GM23338 (cell line): ENCODE results near the gene PPFIA4. TPM values are rescaled to one million over a fixed set of nuclear protein-coding genes. Genes with fewer than 3 reads are reported as not detected.

Experiments used
- ATAC-seq: fragments of 200-7000 bp; cut with Tn5 transposase; 3 replicates; pipeline ENCODE4 v1.9.1; 2020
- DNase-seq: peaks from one replicate; pipeline ENCODE4 v3.0.0-alpha.2; 2015; ENCODE audit warnings: low spot score
- H2AFZ ChIP-seq: fragments of 200-600 bp; sonication (generic); 2 replicates; pipeline ENCODE4 v1.8.0; 2016; ENCODE audit warnings: antibody characterized with exemption, mild to moderate bottlenecking, moderate library complexity
- H3F3A ChIP-seq: fragments of 200-600 bp; sonication (generic); replicated peaks from 2 replicates; pipeline ENCODE4 v1.8.0; 2017; ENCODE audit warnings: antibody characterized with exemption, mixed run types, low read depth
- H3K27ac ChIP-seq: fragments of 200-600 bp; sonication (generic); 2 replicates; pipeline ENCODE4 v1.6.1; 2016; ENCODE audit warnings: low read depth
- H3K27me3 ChIP-seq: fragments of 200-600 bp; sonication (generic); 2 replicates; pipeline ENCODE4 v1.8.0; 2016; ENCODE audit warnings: mild to moderate bottlenecking, mixed run types, moderate library complexity; ENCODE audit not compliant: insufficient read depth
- H3K36me3 ChIP-seq: fragments of 200-600 bp; sonication (generic); 2 replicates; pipeline ENCODE4 v1.8.0; 2016; ENCODE audit warnings: mild to moderate bottlenecking; ENCODE audit not compliant: insufficient read depth
- H3K4me1 ChIP-seq: fragments of 200-600 bp; sonication (generic); 2 replicates; pipeline ENCODE4 v1.8.0; 2016; ENCODE audit warnings: mild to moderate bottlenecking, moderate library complexity; ENCODE audit not compliant: insufficient read depth
- H3K4me2 ChIP-seq: fragments of 200-600 bp; sonication (generic); 2 replicates; pipeline ENCODE4 v1.7.1; 2017; ENCODE audit warnings: mixed run types
- H3K4me3 ChIP-seq: fragments of 200-600 bp; sonication (generic); 2 replicates; pipeline ENCODE4 v1.6.1; 2016; ENCODE audit warnings: mixed run types
- H3K79me2 ChIP-seq: fragments of 200-600 bp; sonication (generic); replicated peaks from 2 replicates; pipeline ENCODE4 v1.8.0; 2017; ENCODE audit warnings: mild to moderate bottlenecking; ENCODE audit not compliant: insufficient read depth
- H3K9me2 ChIP-seq: fragments of 200-600 bp; sonication (generic); 2 replicates; pipeline ENCODE4 v1.8.0; 2017; ENCODE audit not compliant: insufficient read depth
- H4K20me1 ChIP-seq: fragments of 200-600 bp; sonication (generic); replicated peaks from 2 replicates; pipeline ENCODE4 v1.8.0; 2017; ENCODE audit warnings: mild to moderate bottlenecking; ENCODE audit not compliant: insufficient read depth
- H3K27ac Mint-ChIP-seq: 2 replicates; pipeline ENCODE4 v1.8.0; 2020; ENCODE audit warnings: inconsistent platforms, mild to moderate bottlenecking, moderate library complexity, mixed read lengths
- H3K27me3 Mint-ChIP-seq: 3 replicates; pipeline ENCODE4 v1.8.0; 2022; ENCODE audit warnings: low read depth, mild to moderate bottlenecking, moderate library complexity, mixed read lengths, inconsistent platforms; ENCODE audit not compliant: insufficient read depth, poor library complexity
- H3K36me3 Mint-ChIP-seq: 3 replicates; pipeline ENCODE4 v1.8.0; 2021; ENCODE audit warnings: low read depth, mild to moderate bottlenecking, inconsistent platforms, moderate library complexity, mixed read lengths
- H3K4me1 Mint-ChIP-seq: 3 replicates; pipeline ENCODE4 v1.8.0; 2020; ENCODE audit warnings: mild to moderate bottlenecking, inconsistent platforms, mixed read lengths
- H3K4me3 Mint-ChIP-seq: 3 replicates; pipeline ENCODE4 v1.8.0; 2021; ENCODE audit warnings: moderate library complexity, mild to moderate bottlenecking, inconsistent platforms, mixed read lengths
- H3K9me3 Mint-ChIP-seq: 3 replicates; pipeline ENCODE4 v1.8.0; 2020; ENCODE audit warnings: moderate library complexity, mild to moderate bottlenecking, inconsistent platforms, mixed read lengths
- EZH2 ChIP-seq: fragments of 200-600 bp; sonication (generic); IDR thresholded peaks from one replicate; pipeline ENCODE4 v1.8.0; 2017; ENCODE audit warnings: antibody characterized with exemption, mild to moderate bottlenecking, low read depth; ENCODE audit not compliant: unreplicated experiment
- EZH2phosphoT487 ChIP-seq: fragments of 200-600 bp; sonication (generic); IDR thresholded peaks from one replicate; pipeline ENCODE4 v1.8.1; 2018; ENCODE audit warnings: antibody characterized with exemption; ENCODE audit not compliant: unreplicated experiment
- JUNB ChIP-seq: IDR thresholded peaks from one replicate; pipeline ENCODE4 v1.6.1; 2016; ENCODE audit warnings: antibody characterized with exemption; ENCODE audit not compliant: unreplicated experiment
- NANOG ChIP-seq: IDR thresholded peaks from 2 replicates; pipeline ENCODE4 v1.6.1; 2016; ENCODE audit warnings: antibody characterized with exemption, borderline replicate concordance
- POLR2AphosphoS5 ChIP-seq: IDR thresholded peaks from 2 replicates; pipeline ENCODE4 v1.6.1; 2016; ENCODE audit warnings: antibody characterized with exemption, low read depth
- STAT1 ChIP-seq: IDR thresholded peaks from one replicate; pipeline ENCODE4 v1.6.1; 2016; ENCODE audit warnings: antibody characterized with exemption; ENCODE audit not compliant: unreplicated experiment
- ZNF114 ChIP-seq: fragments of 250-450 bp; sonication (Bioruptor Pico); IDR thresholded peaks from 2 replicates; pipeline ENCODE4 v1.5.0; 2020; ENCODE audit warnings: mild to moderate bottlenecking, moderate library complexity
- polyA plus RNA-seq: library from polyadenylated mRNA; unstranded; fragments of >200 nt; fragmentation: Nextera tagmentation; extraction: Ambion mirVana; gene quantifications from 2 replicates; pipeline ENCODE4 v1.2.1, GENCODE V29; 2016
- total RNA-seq: library from RNA; depleted of rRNA; stranded (reverse); fragments of >200 nt; shearing (Covaris generic); gene quantifications from 2 replicates; pipeline ENCODE4 v1.2.3, GENCODE V29; 2014
- TF ChIP-seq, protein P1 (sequence below): fragments of 250-450 bp; sonication (Bioruptor Pico); IDR thresholded peaks from 2 replicates; pipeline ENCODE4 v1.5.0; 2020; ENCODE audit warnings: mild to moderate bottlenecking, moderate library complexity
- TF ChIP-seq, protein P2 (sequence below): IDR thresholded peaks from one replicate; pipeline ENCODE4 v1.6.1; 2018; ENCODE audit warnings: antibody characterized with exemption; ENCODE audit not compliant: unreplicated experiment
- TF ChIP-seq, protein P3 (sequence below), 2 experiments: fragments of 200-600 bp in 1 of 2; sonication (generic) in 1 of 2; conservative IDR thresholded peaks; 2 replicates each; pipeline versions ENCODE4 v1.5.1 to v1.6.1; 2016 to 2017; ENCODE audit warnings: antibody characterized with exemption in 2 of 2, low read depth in 2 of 2, mild to moderate bottlenecking in 2 of 2, moderate library complexity in 1 of 2

Gene PPFIA4
- total and polyA plus RNA-seq, 2 experiments from 2014 or later: 1.3 to 7.6 TPM

- H3K9me3 Mint-ChIP-seq: no peaks in the 10 kb centered on the region
- Histone ChIP-seq H3F3A (no peaks in the 10 kb centered on the region), H3K9me2 (no peaks in the 10 kb centered on the region), H2AFZ (peak overlapping the region; percentile 90; the same call in 1 of the 2 replicates), H3K4me2 (peak overlapping the region; percentile 85), H4K20me1 (no peaks in the 10 kb centered on the region), H3K36me3 (no peaks in the 10 kb centered on the region), H3K4me3 (peak overlapping the region; percentile 65), H3K27me3 (peaks cover 44% of the 10 kb centered on the region), H3K4me1 (peaks cover under 1% of the 10 kb centered on the region), H3K79me2 (no peaks in the 10 kb centered on the region), H3K27ac (no peak overlapping the region)
- peak; percentile 85 for ATAC-seq
- H3K27me3 Mint-ChIP-seq: peaks cover 33% of the 10 kb centered on the region
- H3K36me3 Mint-ChIP-seq: no peaks in the 10 kb centered on the region; the same call in 2 of the 3 replicates
- peak overlapping the region; percentile 66 for H3K4me3 Mint-ChIP-seq
- TF ChIP-seq NANOG (no peak), EZH2 (peak; percentile 15)
- H3K4me1 Mint-ChIP-seq: peaks cover 12% of the 10 kb centered on the region
- no peak overlapping the region for H3K27ac Mint-ChIP-seq
- DNase-seq: peak; percentile 71
These were observed 49.8 kb downstream of the PPFIA4 start for GRCh38 chr1:203076031-203076511.

GRCh38 chr1:203077367-203077766 is 51.1 kb downstream of the PPFIA4 start:
- no peaks in the 10 kb centered on the region for H3K79me2 ChIP-seq
- H3K27me3 ChIP-seq: peaks cover 44% of the 10 kb centered on the region
- H3K4me3 ChIP-seq: no peak overlapping the region
- Mint-ChIP-seq H3K36me3 (no peaks in the 10 kb centered on the region; the same call in 2 of the 3 replicates), H3K27me3 (peaks cover 33% of the 10 kb centered on the region), H3K27ac (no peak overlapping the region), H3K9me3 (no peaks in the 10 kb centered on the region), H3K4me3 (no peak overlapping the region), H3K4me1 (peaks cover 22% of the 10 kb centered on the region)
- no peaks in the 10 kb centered on the region for H4K20me1 ChIP-seq
- no peak for DNase-seq
- H3K36me3 ChIP-seq: no peaks in the 10 kb centered on the region
- no peak for ATAC-seq
- H3F3A ChIP-seq: no peaks in the 10 kb centered on the region
- no peaks in the 10 kb centered on the region for H3K9me2 ChIP-seq
- H3K4me1 ChIP-seq: peaks cover 13% of the 10 kb centered on the region
- no peak overlapping the region for H3K4me2 ChIP-seq
- H3K27ac ChIP-seq: no peak overlapping the region
- no peak overlapping the region for H2AFZ ChIP-seq
- TF ChIP-seq NANOG (no peak), EZH2 (no peak), ZNF114 (CRISPR knock-in tag) (no peak), STAT1 (no peak), JUNB (no peak), EZH2phosphoT487 (no peak), POLR2AphosphoS5 (no peak)
- TF ChIP-seq, protein P1, sequence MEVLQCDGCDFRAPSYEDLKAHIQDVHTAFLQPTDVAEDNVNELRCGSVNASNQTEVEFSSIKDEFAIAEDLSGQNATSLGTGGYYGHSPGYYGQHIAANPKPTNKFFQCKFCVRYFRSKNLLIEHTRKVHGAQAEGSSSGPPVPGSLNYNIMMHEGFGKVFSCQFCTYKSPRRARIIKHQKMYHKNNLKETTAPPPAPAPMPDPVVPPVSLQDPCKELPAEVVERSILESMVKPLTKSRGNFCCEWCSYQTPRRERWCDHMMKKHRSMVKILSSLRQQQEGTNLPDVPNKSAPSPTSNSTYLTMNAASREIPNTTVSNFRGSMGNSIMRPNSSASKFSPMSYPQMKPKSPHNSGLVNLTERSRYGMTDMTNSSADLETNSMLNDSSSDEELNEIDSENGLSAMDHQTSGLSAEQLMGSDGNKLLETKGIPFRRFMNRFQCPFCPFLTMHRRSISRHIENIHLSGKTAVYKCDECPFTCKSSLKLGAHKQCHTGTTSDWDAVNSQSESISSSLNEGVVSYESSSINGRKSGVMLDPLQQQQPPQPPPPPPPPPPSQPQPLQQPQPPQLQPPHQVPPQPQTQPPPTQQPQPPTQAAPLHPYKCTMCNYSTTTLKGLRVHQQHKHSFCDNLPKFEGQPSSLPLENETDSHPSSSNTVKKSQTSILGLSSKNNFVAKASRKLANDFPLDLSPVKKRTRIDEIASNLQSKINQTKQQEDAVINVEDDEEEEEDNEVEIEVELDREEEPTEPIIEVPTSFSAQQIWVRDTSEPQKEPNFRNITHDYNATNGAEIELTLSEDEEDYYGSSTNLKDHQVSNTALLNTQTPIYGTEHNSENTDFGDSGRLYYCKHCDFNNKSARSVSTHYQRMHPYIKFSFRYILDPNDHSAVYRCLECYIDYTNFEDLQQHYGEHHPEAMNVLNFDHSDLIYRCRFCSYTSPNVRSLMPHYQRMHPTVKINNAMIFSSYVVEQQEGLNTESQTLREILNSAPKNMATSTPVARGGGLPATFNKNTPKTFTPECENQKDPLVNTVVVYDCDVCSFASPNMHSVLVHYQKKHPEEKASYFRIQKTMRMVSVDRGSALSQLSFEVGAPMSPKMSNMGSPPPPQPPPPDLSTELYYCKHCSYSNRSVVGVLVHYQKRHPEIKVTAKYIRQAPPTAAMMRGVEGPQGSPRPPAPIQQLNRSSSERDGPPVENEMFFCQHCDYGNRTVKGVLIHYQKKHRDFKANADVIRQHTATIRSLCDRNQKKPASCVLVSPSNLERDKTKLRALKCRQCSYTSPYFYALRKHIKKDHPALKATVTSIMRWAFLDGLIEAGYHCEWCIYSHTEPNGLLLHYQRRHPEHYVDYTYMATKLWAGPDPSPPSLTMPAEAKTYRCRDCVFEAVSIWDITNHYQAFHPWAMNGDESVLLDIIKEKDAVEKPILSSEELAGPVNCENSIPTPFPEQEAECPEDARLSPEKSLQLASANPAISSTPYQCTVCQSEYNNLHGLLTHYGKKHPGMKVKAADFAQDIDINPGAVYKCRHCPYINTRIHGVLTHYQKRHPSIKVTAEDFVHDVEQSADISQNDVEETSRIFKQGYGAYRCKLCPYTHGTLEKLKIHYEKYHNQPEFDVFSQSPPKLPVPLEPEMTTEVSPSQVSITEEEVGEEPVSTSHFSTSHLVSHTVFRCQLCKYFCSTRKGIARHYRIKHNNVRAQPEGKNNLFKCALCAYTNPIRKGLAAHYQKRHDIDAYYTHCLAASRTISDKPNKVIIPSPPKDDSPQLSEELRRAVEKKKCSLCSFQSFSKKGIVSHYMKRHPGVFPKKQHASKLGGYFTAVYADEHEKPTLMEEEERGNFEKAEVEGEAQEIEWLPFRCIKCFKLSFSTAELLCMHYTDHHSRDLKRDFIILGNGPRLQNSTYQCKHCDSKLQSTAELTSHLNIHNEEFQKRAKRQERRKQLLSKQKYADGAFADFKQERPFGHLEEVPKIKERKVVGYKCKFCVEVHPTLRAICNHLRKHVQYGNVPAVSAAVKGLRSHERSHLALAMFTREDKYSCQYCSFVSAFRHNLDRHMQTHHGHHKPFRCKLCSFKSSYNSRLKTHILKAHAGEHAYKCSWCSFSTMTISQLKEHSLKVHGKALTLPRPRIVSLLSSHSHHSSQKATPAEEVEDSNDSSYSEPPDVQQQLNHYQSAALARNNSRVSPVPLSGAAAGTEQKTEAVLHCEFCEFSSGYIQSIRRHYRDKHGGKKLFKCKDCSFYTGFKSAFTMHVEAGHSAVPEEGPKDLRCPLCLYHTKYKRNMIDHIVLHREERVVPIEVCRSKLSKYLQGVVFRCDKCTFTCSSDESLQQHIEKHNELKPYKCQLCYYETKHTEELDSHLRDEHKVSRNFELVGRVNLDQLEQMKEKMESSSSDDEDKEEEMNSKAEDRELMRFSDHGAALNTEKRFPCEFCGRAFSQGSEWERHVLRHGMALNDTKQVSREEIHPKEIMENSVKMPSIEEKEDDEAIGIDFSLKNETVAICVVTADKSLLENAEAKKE: no peak
- TF ChIP-seq, protein P2, sequence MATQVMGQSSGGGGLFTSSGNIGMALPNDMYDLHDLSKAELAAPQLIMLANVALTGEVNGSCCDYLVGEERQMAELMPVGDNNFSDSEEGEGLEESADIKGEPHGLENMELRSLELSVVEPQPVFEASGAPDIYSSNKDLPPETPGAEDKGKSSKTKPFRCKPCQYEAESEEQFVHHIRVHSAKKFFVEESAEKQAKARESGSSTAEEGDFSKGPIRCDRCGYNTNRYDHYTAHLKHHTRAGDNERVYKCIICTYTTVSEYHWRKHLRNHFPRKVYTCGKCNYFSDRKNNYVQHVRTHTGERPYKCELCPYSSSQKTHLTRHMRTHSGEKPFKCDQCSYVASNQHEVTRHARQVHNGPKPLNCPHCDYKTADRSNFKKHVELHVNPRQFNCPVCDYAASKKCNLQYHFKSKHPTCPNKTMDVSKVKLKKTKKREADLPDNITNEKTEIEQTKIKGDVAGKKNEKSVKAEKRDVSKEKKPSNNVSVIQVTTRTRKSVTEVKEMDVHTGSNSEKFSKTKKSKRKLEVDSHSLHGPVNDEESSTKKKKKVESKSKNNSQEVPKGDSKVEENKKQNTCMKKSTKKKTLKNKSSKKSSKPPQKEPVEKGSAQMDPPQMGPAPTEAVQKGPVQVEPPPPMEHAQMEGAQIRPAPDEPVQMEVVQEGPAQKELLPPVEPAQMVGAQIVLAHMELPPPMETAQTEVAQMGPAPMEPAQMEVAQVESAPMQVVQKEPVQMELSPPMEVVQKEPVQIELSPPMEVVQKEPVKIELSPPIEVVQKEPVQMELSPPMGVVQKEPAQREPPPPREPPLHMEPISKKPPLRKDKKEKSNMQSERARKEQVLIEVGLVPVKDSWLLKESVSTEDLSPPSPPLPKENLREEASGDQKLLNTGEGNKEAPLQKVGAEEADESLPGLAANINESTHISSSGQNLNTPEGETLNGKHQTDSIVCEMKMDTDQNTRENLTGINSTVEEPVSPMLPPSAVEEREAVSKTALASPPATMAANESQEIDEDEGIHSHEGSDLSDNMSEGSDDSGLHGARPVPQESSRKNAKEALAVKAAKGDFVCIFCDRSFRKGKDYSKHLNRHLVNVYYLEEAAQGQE: no peak
- TF ChIP-seq, protein P3, sequence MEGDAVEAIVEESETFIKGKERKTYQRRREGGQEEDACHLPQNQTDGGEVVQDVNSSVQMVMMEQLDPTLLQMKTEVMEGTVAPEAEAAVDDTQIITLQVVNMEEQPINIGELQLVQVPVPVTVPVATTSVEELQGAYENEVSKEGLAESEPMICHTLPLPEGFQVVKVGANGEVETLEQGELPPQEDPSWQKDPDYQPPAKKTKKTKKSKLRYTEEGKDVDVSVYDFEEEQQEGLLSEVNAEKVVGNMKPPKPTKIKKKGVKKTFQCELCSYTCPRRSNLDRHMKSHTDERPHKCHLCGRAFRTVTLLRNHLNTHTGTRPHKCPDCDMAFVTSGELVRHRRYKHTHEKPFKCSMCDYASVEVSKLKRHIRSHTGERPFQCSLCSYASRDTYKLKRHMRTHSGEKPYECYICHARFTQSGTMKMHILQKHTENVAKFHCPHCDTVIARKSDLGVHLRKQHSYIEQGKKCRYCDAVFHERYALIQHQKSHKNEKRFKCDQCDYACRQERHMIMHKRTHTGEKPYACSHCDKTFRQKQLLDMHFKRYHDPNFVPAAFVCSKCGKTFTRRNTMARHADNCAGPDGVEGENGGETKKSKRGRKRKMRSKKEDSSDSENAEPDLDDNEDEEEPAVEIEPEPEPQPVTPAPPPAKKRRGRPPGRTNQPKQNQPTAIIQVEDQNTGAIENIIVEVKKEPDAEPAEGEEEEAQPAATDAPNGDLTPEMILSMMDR (conservative IDR thresholded peaks at IDR 0.05; ENCODE audit: low read depth in 2 of 2): no peak
